Neuron (in vitro differentiated cells): Measurements from ENCODE around the gene CRTAC1.

ENCODE experiments used
- H2AFZ ChIP-seq: one replicate; pipeline ENCODE4 v1.6.1; 2013; ENCODE audit warnings: low read depth, mild to moderate bottlenecking, inconsistent platforms, low read length, moderate library complexity
- H3K27me3 ChIP-seq: one replicate; pipeline ENCODE4 v1.6.1; 2013; ENCODE audit warnings: low read length; ENCODE audit not compliant: insufficient read depth
- H3K36me3 ChIP-seq: one replicate; pipeline ENCODE4 v1.6.1; 2013; ENCODE audit warnings: low read length; ENCODE audit not compliant: insufficient read depth
- H3K4me1 ChIP-seq: one replicate; pipeline ENCODE4 v1.6.1; 2013; ENCODE audit warnings: low read length; ENCODE audit not compliant: insufficient read depth
- H3K4me3 ChIP-seq: 2 replicates; pipeline ENCODE4 v1.5.1; 2013; ENCODE audit warnings: mild to moderate bottlenecking, low read length, moderate library complexity
- H3K9me3 ChIP-seq: one replicate; pipeline ENCODE4 v1.6.1; 2013; ENCODE audit warnings: low read length

Gene CRTAC1

DNA sequence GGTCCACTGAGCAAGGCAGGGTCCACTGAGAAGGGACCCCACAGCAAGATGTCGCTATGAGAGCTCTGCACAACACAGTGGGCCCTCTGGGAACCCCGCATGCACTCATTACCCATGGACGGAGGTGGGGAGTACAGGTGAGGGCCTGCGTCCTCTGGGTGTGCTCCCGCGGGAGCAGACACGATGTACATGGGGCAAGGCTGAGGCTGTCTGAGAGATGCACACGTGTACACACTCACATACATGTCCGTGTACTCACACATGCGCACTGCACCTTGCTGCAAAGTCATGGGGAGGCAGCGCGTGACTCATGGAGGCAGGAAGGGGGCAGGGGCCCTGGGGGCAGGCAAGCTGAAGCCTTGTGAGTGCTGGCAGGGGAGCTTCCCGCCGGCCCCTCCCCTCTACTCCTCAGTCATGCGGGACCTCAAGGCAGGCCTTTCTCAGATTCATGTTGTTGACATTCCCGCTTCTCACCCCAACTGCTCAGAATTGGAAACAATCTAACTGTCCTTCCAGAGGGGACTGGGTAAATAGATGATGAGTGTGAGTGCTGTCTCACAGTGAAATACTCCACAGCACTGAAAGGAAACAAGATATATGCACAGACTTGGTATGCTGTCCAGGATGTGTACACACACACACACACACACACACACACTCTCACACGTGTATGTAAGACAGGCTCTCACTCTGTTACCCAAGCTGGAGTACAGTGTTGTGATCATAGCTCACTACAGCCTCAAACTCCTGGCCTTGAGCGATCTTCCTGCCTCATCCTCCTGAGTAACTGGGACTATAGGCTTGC, 140.8 kb downstream of the CRTAC1 start:
- Histone ChIP-seq H3K27me3 (peaks cover 12% of the 10 kb centered on the region), H3K4me1 (no peaks in the 10 kb centered on the region), H2AFZ (no peak overlapping the region), H3K4me3 (no peak overlapping the region), H3K36me3 (no peaks in the 10 kb centered on the region), H3K9me3 (no peaks in the 10 kb centered on the region)

DNA sequence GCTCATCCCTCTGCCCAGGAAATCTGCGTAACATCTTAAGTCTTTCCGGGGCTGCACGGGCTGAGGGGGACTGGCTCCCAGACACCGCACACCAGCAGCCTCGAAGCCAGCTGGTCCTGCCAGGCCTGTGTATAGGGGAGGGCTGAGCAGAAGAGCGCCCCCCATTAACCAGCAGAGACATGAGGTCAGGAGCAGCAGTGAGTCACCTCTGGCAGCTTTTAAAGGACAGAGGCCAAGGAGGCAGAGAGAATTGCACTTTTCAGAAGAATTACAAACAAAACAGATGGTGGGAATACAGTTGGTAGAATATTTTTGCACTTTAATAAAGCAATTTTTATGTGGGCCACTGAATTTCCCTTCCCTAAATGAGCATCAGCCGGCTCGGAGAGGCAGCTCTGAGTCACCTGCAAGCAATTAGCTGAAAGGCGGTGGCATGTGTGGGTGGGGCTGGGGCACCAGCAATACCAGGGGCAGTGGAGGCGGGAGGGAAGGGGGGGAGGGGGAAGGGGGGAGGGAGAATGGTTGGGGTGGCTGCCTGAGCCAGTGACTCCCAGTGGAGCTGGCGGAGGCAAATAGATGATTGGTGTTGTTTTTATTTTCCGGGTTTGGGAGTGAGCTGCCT, 141.7 kb downstream of the CRTAC1 start:
- Histone ChIP-seq H3K4me1 (no peaks in the 10 kb centered on the region), H3K36me3 (no peaks in the 10 kb centered on the region), H2AFZ (no peak overlapping the region), H3K9me3 (no peaks in the 10 kb centered on the region), H3K27me3 (peaks cover 12% of the 10 kb centered on the region), H3K4me3 (no peak overlapping the region)

DNA sequence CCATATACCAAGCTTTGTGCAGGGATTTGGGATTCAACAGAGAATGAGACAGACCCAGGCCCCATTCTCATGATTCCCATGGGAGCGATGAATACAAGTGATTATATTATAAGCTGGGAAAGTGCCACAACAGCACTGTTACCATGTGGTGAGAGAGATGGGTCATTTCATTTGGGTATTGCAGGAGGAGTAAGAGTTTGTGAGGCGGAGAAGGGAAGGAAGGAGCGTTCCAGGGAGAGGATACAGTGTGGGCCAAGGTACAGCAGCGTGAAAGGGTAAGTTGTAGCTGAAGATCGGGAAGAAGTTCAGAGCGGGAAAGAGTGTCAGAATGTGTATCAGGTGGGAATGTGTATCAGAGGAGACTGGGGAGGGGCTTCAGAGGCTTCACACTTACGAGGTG, 142.3 kb downstream of the CRTAC1 start:
- Histone ChIP-seq H3K4me3 (no peak overlapping the region), H3K4me1 (no peaks in the 10 kb centered on the region), H3K27me3 (peaks cover 12% of the 10 kb centered on the region), H3K9me3 (no peaks in the 10 kb centered on the region), H3K36me3 (no peaks in the 10 kb centered on the region), H2AFZ (no peak overlapping the region)

DNA sequence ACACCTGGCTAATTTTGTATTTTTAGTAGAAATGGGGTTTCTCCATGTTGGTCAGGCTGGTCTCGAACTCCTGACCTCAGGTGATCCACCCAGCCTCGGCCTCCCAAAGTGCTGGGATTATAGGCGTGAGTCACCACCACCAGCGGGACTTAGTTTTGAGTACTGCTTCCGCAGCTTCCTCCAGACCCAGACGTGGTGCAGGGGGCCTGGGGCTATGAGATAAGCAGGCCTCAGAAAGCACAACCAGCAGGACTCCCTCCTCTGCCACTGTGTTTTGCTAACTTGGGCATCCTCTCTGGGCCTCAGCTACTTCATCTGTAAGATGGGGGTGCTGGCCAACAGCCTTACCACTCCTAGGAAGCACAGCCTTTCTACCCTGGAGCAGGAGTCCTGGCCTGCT, 143.0 kb downstream of the CRTAC1 start:
- no peaks in the 10 kb centered on the region for H3K4me1 ChIP-seq
- no peaks in the 10 kb centered on the region for H3K36me3 ChIP-seq
- H3K4me3 ChIP-seq: no peak overlapping the region
- H2AFZ ChIP-seq: no peak overlapping the region
- peaks cover 12% of the 10 kb centered on the region for H3K27me3 ChIP-seq
- H3K9me3 ChIP-seq: no peaks in the 10 kb centered on the region

DNA sequence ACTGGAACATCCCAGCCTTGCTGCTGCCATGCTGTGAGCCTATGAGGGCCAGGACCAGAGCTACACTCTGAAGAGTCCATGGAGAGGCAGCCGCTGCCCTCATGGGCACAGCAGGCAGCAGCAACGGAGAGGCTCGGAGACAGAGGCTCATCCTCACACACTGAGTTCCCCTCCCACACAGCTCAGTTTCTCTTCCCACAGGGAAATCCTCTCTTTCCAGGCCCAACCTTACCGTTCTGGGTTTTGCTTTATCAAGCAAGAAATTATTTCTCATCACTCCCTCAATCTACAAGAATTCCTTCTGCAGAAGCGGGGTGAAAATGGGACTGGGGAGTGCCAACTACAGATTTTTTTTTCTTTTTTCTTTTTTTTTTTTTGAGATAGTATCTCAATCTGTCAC, 144.1 kb downstream of the CRTAC1 start:
- no peaks in the 10 kb centered on the region for H3K9me3 ChIP-seq
- H3K4me3 ChIP-seq: no peak overlapping the region
- no peaks in the 10 kb centered on the region for H3K36me3 ChIP-seq
- peaks cover 13% of the 10 kb centered on the region for H3K27me3 ChIP-seq
- H2AFZ ChIP-seq: no peak overlapping the region
- H3K4me1 ChIP-seq: no peaks in the 10 kb centered on the region

DNA sequence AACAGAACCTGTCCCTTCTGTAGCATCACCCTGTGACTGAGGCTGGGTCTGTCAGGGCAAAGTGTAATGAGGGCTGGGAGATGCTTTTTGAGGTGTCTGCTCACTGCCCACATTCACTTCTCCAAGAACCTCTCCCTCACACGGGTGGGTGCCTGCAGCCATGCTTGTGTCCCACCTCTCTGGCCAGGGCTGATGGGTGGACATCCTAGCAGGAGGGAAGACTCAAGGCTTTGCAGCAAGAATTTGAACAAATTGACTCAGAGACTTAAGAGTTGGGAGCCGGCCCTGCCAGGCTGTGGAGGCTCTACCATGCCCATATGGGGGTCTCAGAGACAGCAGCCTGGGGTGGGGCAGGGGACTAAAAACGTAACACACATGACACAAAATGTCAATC, 147.3 kb downstream of the CRTAC1 start:
- Histone ChIP-seq H3K9me3 (no peaks in the 10 kb centered on the region), H2AFZ (no peak overlapping the region), H3K4me3 (no peak overlapping the region), H3K27me3 (peaks cover 12% of the 10 kb centered on the region), H3K4me1 (no peaks in the 10 kb centered on the region), H3K36me3 (no peaks in the 10 kb centered on the region)

DNA sequence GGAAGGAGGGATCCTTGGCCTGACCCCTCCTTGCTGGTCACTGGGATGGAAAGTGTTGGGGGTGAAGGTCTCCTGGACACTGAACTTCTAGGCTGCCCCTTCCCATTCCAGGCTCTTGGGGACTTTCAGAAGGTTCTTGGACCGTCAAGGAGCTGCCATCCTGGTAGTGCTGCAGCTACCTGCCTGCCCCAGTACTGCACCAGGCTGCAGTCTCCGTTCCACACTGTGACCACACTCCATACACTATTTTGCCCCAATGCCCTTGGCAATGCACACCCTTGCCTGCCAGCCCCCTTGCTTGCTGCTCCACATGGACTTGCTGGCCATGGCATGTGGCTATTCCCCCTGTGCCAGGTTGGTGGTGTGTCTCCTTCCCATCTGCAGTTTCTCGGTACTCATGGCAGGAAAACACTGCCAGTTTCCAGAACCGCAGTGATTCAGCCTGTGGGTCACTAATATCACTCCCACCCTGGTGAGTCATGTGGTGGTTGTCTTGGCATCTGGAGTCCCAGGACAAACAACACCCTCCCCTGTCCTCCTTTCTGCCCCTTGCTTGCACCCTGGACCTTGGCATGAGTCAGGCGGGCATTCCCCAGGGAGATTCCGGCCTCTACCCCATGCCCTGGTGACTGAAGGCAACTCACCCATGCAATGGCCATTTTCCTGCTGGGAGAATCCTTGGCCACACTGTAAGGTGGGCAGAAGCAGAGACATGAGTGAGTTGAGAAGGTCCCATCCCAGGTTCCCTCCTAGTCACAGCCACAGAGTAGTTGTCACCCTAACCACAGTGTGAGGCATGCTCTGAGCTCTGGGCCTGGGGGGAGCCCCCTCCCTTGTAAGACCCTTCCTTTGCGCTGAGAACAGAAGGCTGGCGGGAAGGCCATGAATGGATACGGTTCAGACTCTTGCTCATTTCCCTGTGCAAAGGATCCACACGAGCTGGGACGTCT, 148.0 kb downstream of the CRTAC1 start:
- H3K4me3 ChIP-seq: no peak overlapping the region
- H3K4me1 ChIP-seq: no peaks in the 10 kb centered on the region
- no peak overlapping the region for H2AFZ ChIP-seq
- H3K36me3 ChIP-seq: no peaks in the 10 kb centered on the region
- H3K9me3 ChIP-seq: no peaks in the 10 kb centered on the region
- H3K27me3 ChIP-seq: peaks cover 9% of the 10 kb centered on the region

DNA sequence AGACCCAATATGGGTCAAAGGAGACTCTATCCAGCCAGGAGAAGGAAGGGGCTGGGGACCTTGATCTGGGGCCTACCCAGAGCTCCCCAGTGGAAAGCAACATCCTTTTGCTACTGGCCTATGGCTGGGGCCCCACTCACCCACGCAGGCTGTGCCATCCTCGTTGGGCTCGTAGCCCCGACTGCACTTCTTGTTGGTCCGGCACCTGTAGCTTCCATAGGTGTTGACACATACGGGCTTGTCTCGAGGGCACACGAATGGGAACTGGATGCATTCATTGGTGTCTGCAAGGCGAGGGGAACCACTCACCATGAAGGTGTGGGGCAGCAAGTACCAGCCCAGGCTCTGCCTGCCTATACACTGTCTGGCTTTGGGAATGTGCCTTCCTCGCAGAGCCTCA, 150.3 kb downstream of the CRTAC1 start:
- Histone ChIP-seq H3K27me3 (peaks cover 4% of the 10 kb centered on the region), H3K9me3 (no peaks in the 10 kb centered on the region), H2AFZ (no peak overlapping the region), H3K4me3 (no peak overlapping the region), H3K36me3 (no peaks in the 10 kb centered on the region), H3K4me1 (no peaks in the 10 kb centered on the region)

DNA sequence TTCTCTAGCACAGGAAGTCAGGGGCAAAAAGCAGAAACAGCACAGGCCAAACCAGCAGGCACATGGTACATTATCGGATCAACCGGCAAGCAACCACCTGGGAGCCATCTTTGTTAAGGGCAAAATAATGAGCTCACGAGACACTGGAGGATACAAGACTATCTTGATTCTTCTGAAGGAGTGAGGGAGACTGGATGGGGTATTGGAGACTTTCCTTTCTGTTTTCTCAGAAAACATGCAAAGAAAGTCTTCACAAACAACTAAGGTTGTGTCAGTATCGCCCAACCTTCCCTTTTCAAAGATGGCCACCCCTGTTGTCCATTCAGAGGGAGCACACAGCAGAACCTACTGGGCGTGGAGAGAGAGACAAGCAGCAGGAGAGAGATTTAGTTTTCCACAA, 151.2 kb downstream of the CRTAC1 start:
- H3K27me3 ChIP-seq: peaks cover 5% of the 10 kb centered on the region
- no peaks in the 10 kb centered on the region for H3K9me3 ChIP-seq
- H3K36me3 ChIP-seq: no peaks in the 10 kb centered on the region
- no peak overlapping the region for H3K4me3 ChIP-seq
- no peaks in the 10 kb centered on the region for H3K4me1 ChIP-seq
- no peak overlapping the region for H2AFZ ChIP-seq

DNA sequence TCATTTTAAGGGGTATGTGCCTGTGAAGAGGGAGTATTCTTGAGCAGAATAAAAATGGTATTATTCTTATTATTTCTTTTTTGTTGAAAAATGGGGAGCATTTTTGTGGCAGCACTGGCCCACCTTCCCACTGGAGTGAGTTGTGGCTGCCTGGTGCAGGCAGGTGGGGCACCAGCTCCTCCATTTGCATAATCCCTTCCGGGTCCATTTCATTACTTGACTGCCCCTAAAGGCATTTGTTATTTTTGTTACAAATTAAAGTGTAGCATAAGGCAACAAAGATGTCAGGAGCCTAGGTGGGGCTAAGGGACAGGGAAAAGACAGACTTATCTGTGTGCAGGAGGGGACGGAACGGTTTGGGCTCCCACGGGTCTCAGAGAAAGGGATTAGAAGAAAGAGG, 154.0 kb downstream of the CRTAC1 start:
- Histone ChIP-seq H3K9me3 (no peaks in the 10 kb centered on the region), H3K36me3 (no peaks in the 10 kb centered on the region), H3K4me1 (no peaks in the 10 kb centered on the region), H3K4me3 (no peak overlapping the region), H2AFZ (no peak overlapping the region), H3K27me3 (peaks cover 22% of the 10 kb centered on the region)

DNA sequence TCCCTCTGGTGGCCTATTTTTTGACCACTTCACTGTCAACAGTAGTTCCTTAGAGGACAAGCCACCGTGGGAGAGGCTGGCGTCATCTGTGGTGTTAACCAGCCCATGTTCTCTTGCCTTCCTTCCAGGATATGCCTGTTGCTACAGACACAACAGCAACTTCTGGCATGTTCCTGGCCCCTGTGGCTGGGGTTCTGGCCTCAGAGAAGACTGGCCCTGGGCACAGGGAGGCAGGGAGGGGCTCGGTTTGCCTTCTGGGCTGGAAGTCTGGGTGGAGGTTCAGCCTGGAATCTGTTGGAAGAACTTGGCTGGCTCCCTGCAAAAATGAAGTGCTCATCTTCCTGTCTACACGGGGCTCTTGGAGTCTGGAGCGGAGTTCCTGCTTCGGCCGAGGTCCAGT, 155.0 kb downstream of the CRTAC1 start:
- H3K4me1 ChIP-seq: no peaks in the 10 kb centered on the region
- no peaks in the 10 kb centered on the region for H3K9me3 ChIP-seq
- no peaks in the 10 kb centered on the region for H3K36me3 ChIP-seq
- H2AFZ ChIP-seq: no peak overlapping the region
- no peak overlapping the region for H3K4me3 ChIP-seq
- peaks cover 32% of the 10 kb centered on the region for H3K27me3 ChIP-seq

DNA sequence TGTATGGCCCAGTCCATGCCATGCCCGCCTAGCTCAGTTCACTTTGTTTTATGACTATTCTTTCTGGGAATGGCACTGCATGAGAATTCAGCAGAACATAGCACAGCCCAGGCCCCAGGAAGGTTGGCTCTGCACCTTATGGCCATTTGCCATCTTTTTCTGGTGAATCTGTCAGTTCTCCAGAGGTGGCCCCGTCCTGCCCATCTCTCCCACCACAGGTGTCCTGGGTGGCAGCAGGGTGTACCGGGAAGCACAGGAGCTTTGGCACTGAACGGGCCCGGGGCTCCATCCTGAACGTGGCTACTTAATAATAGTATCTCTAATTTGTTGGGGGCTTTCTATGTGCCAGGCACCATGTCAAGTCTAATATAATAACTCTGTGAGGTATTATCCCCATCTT, 156.1 kb downstream of the CRTAC1 start:
- no peak overlapping the region for H3K4me3 ChIP-seq
- no peaks in the 10 kb centered on the region for H3K36me3 ChIP-seq

DNA sequence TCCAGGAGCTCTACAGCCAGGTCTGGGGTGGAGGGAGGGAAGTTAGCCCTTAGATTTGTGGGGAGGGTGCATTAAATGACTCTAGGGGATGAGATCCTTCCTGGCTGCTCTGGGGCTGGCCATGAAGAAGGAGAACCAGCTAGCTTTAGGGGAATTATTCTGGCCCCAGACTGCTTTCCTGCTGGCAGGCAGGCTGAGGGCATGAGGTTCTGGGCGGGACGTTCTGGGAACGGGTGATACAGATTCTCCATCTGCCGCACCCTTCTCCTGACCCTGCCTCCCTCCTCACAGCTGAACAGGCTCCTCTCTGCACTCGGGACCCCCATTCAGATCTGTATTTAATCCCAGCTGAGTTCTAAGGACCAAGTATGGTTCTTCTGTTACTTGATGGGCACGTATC, 156.9 kb downstream of the CRTAC1 start:
- Histone ChIP-seq H2AFZ (no peak overlapping the region), H3K36me3 (no peaks in the 10 kb centered on the region), H3K4me1 (no peaks in the 10 kb centered on the region), H3K9me3 (no peaks in the 10 kb centered on the region), H3K27me3 (peaks cover 46% of the 10 kb centered on the region), H3K4me3 (no peak overlapping the region)

More for the DNA sequence above, 156.1 kb downstream of the CRTAC1 start:
- H3K4me1 ChIP-seq: no peaks in the 10 kb centered on the region
- no peaks in the 10 kb centered on the region for H3K9me3 ChIP-seq
- peaks cover 42% of the 10 kb centered on the region for H3K27me3 ChIP-seq
- H2AFZ ChIP-seq: no peak overlapping the region
